ENCODE measurements around the gene SNTN. TPM values are rescaled to one million over a fixed set of nuclear protein-coding genes. Genes with fewer than 3 reads are reported as not detected.

Gene SNTN
- total RNA-seq: not detected

DNA sequence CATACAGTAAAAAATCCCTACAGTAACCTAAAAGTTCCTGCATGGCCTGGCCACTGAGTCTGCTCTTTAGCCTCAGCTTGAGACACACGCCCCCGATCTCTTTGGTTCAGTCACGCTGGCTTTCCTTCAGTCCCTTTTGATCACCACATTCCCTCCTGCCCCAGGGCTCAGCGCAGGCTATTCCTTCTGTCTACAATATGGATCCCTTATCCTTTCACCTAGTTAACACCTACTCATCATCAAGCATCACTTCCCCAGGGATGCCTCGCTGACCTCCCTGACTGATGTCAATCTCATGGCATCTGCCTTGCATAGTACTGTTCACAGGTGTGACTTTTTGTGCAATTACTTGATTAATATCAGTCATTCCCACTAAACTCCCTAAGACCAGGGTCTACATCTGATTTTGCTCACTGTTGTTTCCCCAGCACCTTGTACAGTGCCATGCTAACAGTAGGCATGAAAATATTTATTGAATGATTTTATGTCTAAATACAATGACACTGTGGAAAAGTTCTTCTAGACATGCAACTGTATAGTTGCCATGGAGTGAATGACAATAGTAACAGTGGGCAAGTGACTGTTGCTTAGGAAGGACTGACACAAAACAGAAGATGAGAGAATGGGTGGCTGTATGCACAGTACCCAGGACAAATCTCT, at the start of gene SNTN:
SNTN (plus strand) TSS at position 610 of the 660 bp plus-strand sequence; CDS start at position 623, 13 bp downstream.
- H3K9me3 Mint-ChIP-seq: no peaks in the 10 kb centered on the region
- ChIA-PET POLR2A (no interaction called here), CTCF (no interaction called here)
- no peak for DNase-seq
- no peaks in the 10 kb centered on the region for H3K27me3 Mint-ChIP-seq
- H3K27ac Mint-ChIP-seq: no peak within 1 kb of the TSS
- no peaks in the 10 kb centered on the region for H3K36me3 Mint-ChIP-seq (ENCODE audit: low read depth)
- H3K4me3 Mint-ChIP-seq: no peak within 1 kb of the TSS
- no peaks in the 10 kb centered on the region for H3K4me1 Mint-ChIP-seq

DNA sequence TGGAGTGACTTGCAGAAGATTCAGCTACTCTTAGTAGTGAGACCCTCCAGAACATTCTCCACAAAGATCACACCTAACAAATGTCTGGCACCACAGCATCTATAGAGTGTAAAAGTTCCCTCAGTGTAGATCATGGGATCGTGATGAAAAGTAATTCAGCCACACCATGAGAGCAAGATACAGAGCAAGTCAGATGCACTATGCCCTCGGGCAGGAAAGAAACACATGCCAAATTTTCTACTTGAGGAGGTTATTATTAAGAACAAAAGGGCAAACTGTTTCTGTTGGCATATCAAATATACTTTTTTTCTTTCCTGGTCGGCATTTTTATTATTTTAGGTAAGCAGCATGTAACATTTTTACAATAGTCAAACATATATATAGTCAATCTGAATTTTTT, 44.8 kb upstream of the SNTN start:
- Mint-ChIP-seq H3K4me1 (no peaks in the 10 kb centered on the region), H3K27me3 (no peaks in the 10 kb centered on the region), H3K27ac (no peak overlapping the region), H3K4me3 (no peak overlapping the region), H3K36me3 (ENCODE audit: low read depth) (no peaks in the 10 kb centered on the region), H3K9me3 (no peaks in the 10 kb centered on the region)
- DNase-seq: no peak
- ChIA-PET CTCF (no interaction called here), POLR2A (no interaction called here)

GRCh38 chr3:63609408-63609807, 43.1 kb upstream of the SNTN start:
- no peak for DNase-seq
- no peak overlapping the region for H3K27ac Mint-ChIP-seq
- CTCF ChIA-PET: no interaction called here
- POLR2A ChIA-PET: no interaction called here
- no peaks in the 10 kb centered on the region for H3K27me3 Mint-ChIP-seq
- no peaks in the 10 kb centered on the region for H3K9me3 Mint-ChIP-seq
- H3K4me1 Mint-ChIP-seq: no peaks in the 10 kb centered on the region
- no peak overlapping the region for H3K4me3 Mint-ChIP-seq
- no peaks in the 10 kb centered on the region for H3K36me3 Mint-ChIP-seq (ENCODE audit: low read depth)

DNA sequence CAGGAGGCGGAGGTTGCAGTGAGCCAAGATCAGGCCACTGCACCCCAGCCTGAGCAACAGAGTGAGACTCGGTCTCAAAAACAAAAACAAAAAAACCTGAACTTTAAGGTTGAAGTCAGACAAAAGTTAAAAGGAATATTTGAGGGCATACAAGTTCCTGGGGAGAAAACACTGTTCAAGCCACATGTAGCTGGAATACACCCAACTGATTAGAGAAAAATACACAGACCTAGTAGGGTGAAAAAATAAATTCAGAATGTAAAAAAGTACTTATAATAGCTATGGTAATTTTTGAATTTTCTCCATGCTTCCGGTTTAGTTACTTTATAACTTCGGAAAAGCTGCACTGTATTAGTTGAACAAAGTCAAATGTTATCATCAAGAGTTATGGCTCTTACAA, 42.6 kb upstream of the SNTN start:
- Mint-ChIP-seq H3K36me3 (ENCODE audit: low read depth) (no peaks in the 10 kb centered on the region), H3K27ac (no peak overlapping the region), H3K27me3 (no peaks in the 10 kb centered on the region), H3K4me3 (no peak overlapping the region), H3K9me3 (no peaks in the 10 kb centered on the region), H3K4me1 (no peaks in the 10 kb centered on the region)
- no peak for DNase-seq
- POLR2A ChIA-PET: no interaction called here
- CTCF ChIA-PET: no interaction called here

- Mint-ChIP-seq H3K4me3 (no peak overlapping the region), H3K27me3 (no peaks in the 10 kb centered on the region), H3K36me3 (ENCODE audit: low read depth) (no peaks in the 10 kb centered on the region), H3K27ac (no peak overlapping the region), H3K9me3 (no peaks in the 10 kb centered on the region), H3K4me1 (no peaks in the 10 kb centered on the region)
- no peak for DNase-seq
- POLR2A ChIA-PET: interaction anchor here (0.6 kb wide), 1 partner anchor 15 kb away, joined by 6 read pairs; no protein-coding TSS in a partner anchor
- CTCF ChIA-PET: no interaction called here
Observed at GRCh38 chr3:63611382-63611781, 41.1 kb upstream of the SNTN start.

- no peak for DNase-seq
- POLR2A ChIA-PET: no interaction called here
Observed at GRCh38 chr3:63613561-63613960, 38.9 kb upstream of the SNTN start.

DNA sequence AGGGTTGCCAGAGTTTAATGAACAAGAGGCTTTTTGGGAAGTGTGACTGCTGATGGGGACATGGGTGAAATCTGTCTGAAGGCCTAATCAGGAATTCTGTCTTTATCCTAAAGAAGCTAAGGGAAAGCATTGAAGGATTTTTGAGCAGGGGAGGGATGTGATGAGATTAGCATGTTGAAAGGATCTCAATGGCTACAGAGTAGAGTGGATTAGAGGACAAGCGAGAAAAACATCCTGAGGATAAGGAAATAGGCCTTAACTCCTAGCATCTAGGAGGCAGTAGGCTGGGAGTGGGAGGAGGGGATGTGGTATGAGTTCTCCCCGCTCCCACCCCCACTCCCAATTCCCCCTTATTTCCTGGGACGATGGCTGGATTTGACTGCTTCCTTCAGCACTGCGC, 35.1 kb upstream of the SNTN start:
- no peaks in the 10 kb centered on the region for H3K36me3 Mint-ChIP-seq (ENCODE audit: low read depth)
- no peaks in the 10 kb centered on the region for H3K27me3 Mint-ChIP-seq
- no peaks in the 10 kb centered on the region for H3K9me3 Mint-ChIP-seq
- CTCF ChIA-PET: no interaction called here
- POLR2A ChIA-PET: no interaction called here
- no peak for DNase-seq
- no peaks in the 10 kb centered on the region for H3K4me1 Mint-ChIP-seq
- no peak overlapping the region for H3K4me3 Mint-ChIP-seq
- no peak overlapping the region for H3K27ac Mint-ChIP-seq

More at GRCh38 chr3:63613561-63613960, 38.9 kb upstream of the SNTN start:
- Mint-ChIP-seq H3K4me1 (no peaks in the 10 kb centered on the region), H3K9me3 (no peaks in the 10 kb centered on the region), H3K36me3 (ENCODE audit: low read depth) (no peaks in the 10 kb centered on the region), H3K27ac (no peak overlapping the region), H3K27me3 (no peaks in the 10 kb centered on the region), H3K4me3 (no peak overlapping the region)
- CTCF ChIA-PET: no interaction called here

DNA sequence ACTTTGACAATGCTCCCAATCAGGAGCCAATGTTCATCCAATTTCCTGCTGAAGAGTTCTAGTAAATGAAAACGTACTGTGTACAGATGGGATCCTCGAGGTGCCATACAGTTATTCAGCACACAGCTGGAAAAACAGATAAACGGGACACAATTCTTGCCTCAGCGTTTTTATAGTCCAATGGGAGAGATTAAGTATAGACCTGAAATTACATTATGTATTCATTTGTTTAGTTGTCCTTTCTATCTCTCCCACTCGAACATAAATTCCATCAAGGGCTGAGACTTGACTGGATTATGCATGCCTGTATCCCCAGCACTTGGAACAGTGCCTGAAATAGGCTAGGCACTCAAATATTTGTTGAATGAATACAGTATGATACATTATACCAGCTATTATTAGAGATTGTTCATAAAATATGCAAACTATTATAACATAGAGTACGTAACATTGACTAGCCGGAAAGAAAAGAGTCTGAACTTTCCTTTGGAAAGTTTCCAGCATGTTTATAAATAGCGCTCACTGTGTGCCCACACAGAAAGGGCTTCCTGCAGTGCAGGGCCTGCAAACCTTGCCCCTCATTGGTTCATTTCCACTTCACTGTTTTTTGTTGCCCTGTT, 27.4 kb upstream of the SNTN start:
- no peaks in the 10 kb centered on the region for H3K9me3 Mint-ChIP-seq
- DNase-seq: no peak
- H3K27me3 Mint-ChIP-seq: no peaks in the 10 kb centered on the region
- CTCF ChIA-PET: no interaction called here
- H3K4me1 Mint-ChIP-seq: no peaks in the 10 kb centered on the region
- H3K4me3 Mint-ChIP-seq: no peak overlapping the region
- no peaks in the 10 kb centered on the region for H3K36me3 Mint-ChIP-seq (ENCODE audit: low read depth)
- H3K27ac Mint-ChIP-seq: no peak overlapping the region
- POLR2A ChIA-PET: no interaction called here

- Mint-ChIP-seq H3K27me3 (no peaks in the 10 kb centered on the region), H3K4me3 (no peak overlapping the region), H3K36me3 (ENCODE audit: low read depth) (no peaks in the 10 kb centered on the region), H3K27ac (no peak overlapping the region), H3K9me3 (no peaks in the 10 kb centered on the region), H3K4me1 (no peaks in the 10 kb centered on the region)
- POLR2A ChIA-PET: no interaction called here
- CTCF ChIA-PET: interaction anchor here (0.6 kb wide), 1 partner anchor 201 kb away, joined by 3 read pairs; no protein-coding TSS in a partner anchor
- no peak for DNase-seq
Observed at GRCh38 chr3:63631670-63632069, 20.8 kb upstream of the SNTN start.

DNA sequence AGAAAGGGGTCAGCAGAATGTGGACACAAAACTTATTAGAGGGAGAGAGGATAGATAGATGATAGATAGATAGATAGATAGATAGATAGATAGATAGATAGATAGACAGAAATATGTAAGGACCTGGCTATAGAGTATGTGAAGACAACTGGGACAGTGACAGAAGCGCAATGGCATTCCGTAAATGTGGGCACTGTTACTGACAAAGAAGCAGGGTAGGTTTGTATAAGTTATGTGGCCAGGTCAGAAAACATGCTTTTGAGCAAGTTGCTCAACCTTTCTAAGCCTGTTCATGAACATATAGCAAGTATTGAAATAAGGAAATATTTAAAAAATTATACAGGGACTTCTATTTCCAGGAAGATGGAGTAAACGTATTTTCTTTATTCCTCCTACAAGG, 17.3 kb upstream of the SNTN start:
- H3K4me1 Mint-ChIP-seq: no peaks in the 10 kb centered on the region
- no peak overlapping the region for H3K4me3 Mint-ChIP-seq
- H3K9me3 Mint-ChIP-seq: no peaks in the 10 kb centered on the region
- H3K27ac Mint-ChIP-seq: no peak overlapping the region
- ChIA-PET POLR2A (no interaction called here), CTCF (interaction anchor here (0.6 kb wide), 1 partner anchor 17 kb away, joined by 3 read pairs; no protein-coding TSS in a partner anchor)
- no peaks in the 10 kb centered on the region for H3K36me3 Mint-ChIP-seq (ENCODE audit: low read depth)
- no peaks in the 10 kb centered on the region for H3K27me3 Mint-ChIP-seq
- no peak for DNase-seq

- Mint-ChIP-seq H3K4me1 (no peaks in the 10 kb centered on the region), H3K27ac (no peak overlapping the region), H3K9me3 (no peaks in the 10 kb centered on the region), H3K36me3 (ENCODE audit: low read depth) (no peaks in the 10 kb centered on the region), H3K4me3 (no peak overlapping the region), H3K27me3 (no peaks in the 10 kb centered on the region)
- DNase-seq: no peak
- ChIA-PET POLR2A (no interaction called here), CTCF (interaction anchor here (0.6 kb wide), 1 partner anchor 13 kb away, joined by 3 read pairs; no protein-coding TSS in a partner anchor)
Observed at GRCh38 chr3:63639806-63640205, 12.7 kb upstream of the SNTN start.

DNA sequence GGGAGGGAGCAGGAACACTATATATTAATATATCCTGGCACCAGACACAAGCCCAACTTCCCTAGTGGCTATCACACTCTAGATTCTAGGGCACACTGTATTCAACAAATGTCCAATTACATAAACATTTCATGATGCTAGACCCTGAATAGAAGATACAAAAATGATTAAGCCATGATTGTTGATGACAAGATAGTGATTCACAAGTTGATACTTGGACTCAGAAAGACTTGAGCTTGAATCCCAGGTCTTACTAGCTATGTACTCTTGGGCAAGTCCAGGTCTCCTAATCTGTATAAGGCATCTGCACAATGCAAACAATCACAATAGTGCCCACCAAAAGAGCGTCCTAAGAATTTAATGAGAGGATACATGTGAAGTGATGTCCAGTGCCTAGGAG, 10.0 kb upstream of the SNTN start:
- Mint-ChIP-seq H3K27ac (no peak overlapping the region), H3K4me1 (no peaks in the 10 kb centered on the region), H3K9me3 (no peaks in the 10 kb centered on the region), H3K36me3 (ENCODE audit: low read depth) (no peaks in the 10 kb centered on the region), H3K4me3 (no peak overlapping the region), H3K27me3 (no peaks in the 10 kb centered on the region)
- CTCF ChIA-PET: no interaction called here
- DNase-seq: no peak
- POLR2A ChIA-PET: no interaction called here

- Mint-ChIP-seq H3K4me1 (no peaks in the 10 kb centered on the region), H3K27me3 (no peaks in the 10 kb centered on the region), H3K9me3 (no peaks in the 10 kb centered on the region), H3K4me3 (no peak overlapping the region), H3K36me3 (ENCODE audit: low read depth) (no peaks in the 10 kb centered on the region), H3K27ac (no peak overlapping the region)
- ChIA-PET CTCF (no interaction called here), POLR2A (no interaction called here)
- no peak for DNase-seq
Observed at GRCh38 chr3:63644212-63644797, 8.2 kb upstream of the SNTN start.
